Endothelial cell of umbilical vein (primary cell): Measurements from ENCODE around the gene SULT1A1. TPM values are rescaled to one million over a fixed set of nuclear protein-coding genes. Genes with fewer than 3 reads are reported as not detected.

Source experiments
- BruUV-seq: library from RNA; stranded (reverse); fragments of 400-500 nt; replicated peaks from 2 replicates; lab custom pipeline; 2021; lab: Mats Ljungman, UMichigan
- CTCF ChIA-PET: fragments of 300-600, 350-600 bp; sonication (Branson Sonifier 250); formaldehyde crosslinking; loops from one replicate; lab custom pipeline; 2021; ENCODE audit warnings: antibody characterized with exemption, inconsistent platforms; lab: Charles Lee
- POLR2A ChIA-PET: fragments of 300-600, 350-600 bp; sonication (Branson Sonifier 250); formaldehyde crosslinking; loops from one replicate; lab custom pipeline; 2021; ENCODE audit warnings: antibody characterized with exemption, inconsistent platforms; lab: Charles Lee
- DNase-seq: peaks from one replicate; pipeline ENCODE4 v3.0.0-alpha.2; 2011; ENCODE audit warnings: low read depth, low spot score
- FAIRE-seq: peaks from 2 replicates; lab custom pipeline; 2011; peaks lifted over from hg19 to GRCh38; lab: Jason Lieb, UNC
- H2AFZ ChIP-seq: 2 replicates; pipeline ENCODE4 v1.6.0; 2012; ENCODE audit warnings: low read depth, low read length, control low read depth, inconsistent platforms
- H3K27ac ChIP-seq: 2 replicates; pipeline ENCODE4 v1.5.1; 2011; ENCODE audit warnings: low read depth, mild to moderate bottlenecking, control low read depth, low read length, moderate library complexity; ENCODE audit not compliant: insufficient read depth
- H3K27me3 ChIP-seq, 2 experiments: 2 replicates each; pipeline versions ENCODE4 v1.6.0 to v1.6.1; 2011; ENCODE audit warnings: low read length in 2 of 2, mixed read lengths in 1 of 2; ENCODE audit not compliant: control insufficient read depth in 2 of 2, insufficient read depth in 2 of 2
- H3K36me3 ChIP-seq, 2 experiments: 2 replicates in 1 of 2; 3 replicates in 1 of 2; pipeline ENCODE4 v1.5.1; 2011; ENCODE audit warnings: low read length in 2 of 2, mild to moderate bottlenecking in 1 of 2, moderate library complexity in 1 of 2; ENCODE audit not compliant: control insufficient read depth in 2 of 2, insufficient read depth in 2 of 2; ENCODE audit errors: extremely low read depth in 1 of 2
- H3K4me1 ChIP-seq: 3 replicates; pipeline ENCODE4 v1.5.1; 2011; ENCODE audit warnings: mild to moderate bottlenecking, low read length; ENCODE audit not compliant: control insufficient read depth, insufficient read depth; ENCODE audit errors: extremely low read depth
- H3K4me2 ChIP-seq: 2 replicates; pipeline ENCODE4 v1.6.1; 2011; ENCODE audit warnings: low read length, control low read depth, mixed read lengths; ENCODE audit not compliant: insufficient read depth
- H3K4me3 ChIP-seq, 3 experiments: fragments of 200-600 bp in 1 of 3; sonication (generic), shearing (Covaris generic) in 1 of 3; replicated peaks in 1 of 3; 2 replicates each; pipeline ENCODE4 v1.5.1; 2011 to 2016; ENCODE audit warnings: control low read depth in 3 of 3, low read length in 3 of 3, mild to moderate bottlenecking in 2 of 3, inconsistent platforms in 1 of 3, low read depth in 1 of 3, moderate library complexity in 1 of 3; ENCODE audit not compliant: insufficient read depth in 1 of 3
- H3K79me2 ChIP-seq: 2 replicates; pipeline ENCODE4 v1.6.0; 2012; ENCODE audit warnings: low read length, inconsistent platforms; ENCODE audit not compliant: control insufficient read depth, insufficient read depth
- H3K9ac ChIP-seq: replicated peaks from 2 replicates; pipeline ENCODE3; 2011; ENCODE audit warnings: low read length, control low read depth; ENCODE audit not compliant: insufficient read depth; ENCODE audit errors: extremely low read depth
- H3K9me1 ChIP-seq: replicated peaks from 3 replicates; pipeline ENCODE4 v1.6.0; 2011; ENCODE audit warnings: mild to moderate bottlenecking, low read length; ENCODE audit not compliant: control insufficient read depth, insufficient read depth; ENCODE audit errors: extremely low read depth
- H3K9me3 ChIP-seq: replicated peaks from 2 replicates; pipeline ENCODE4 v1.5.1; 2012; ENCODE audit warnings: low read length, inconsistent platforms; ENCODE audit not compliant: control insufficient read depth, insufficient read depth
- H4K20me1 ChIP-seq: replicated peaks from 2 replicates; pipeline ENCODE3; 2011; ENCODE audit warnings: mild to moderate bottlenecking, low read length; ENCODE audit not compliant: control insufficient read depth, insufficient read depth; ENCODE audit errors: extremely low read depth
- CTCF ChIP-seq, 2 donors: IDR thresholded peaks; 1 replicate in 1 of 2; 2 replicates in 1 of 2; pipeline ENCODE4 v1.5.1; 2011; ENCODE audit warnings: low read length in 2 of 2, mild to moderate bottlenecking in 2 of 2, moderate library complexity in 2 of 2, control low read depth in 1 of 2, inconsistent platforms in 1 of 2, low read depth in 1 of 2; ENCODE audit not compliant: insufficient read depth in 1 of 2; ENCODE audit errors: extremely low read depth in 1 of 2
- EZH2 ChIP-seq: IDR thresholded peaks from 2 replicates; pipeline ENCODE4 v1.6.1; 2012; ENCODE audit warnings: borderline replicate concordance, low read depth, mild to moderate bottlenecking, moderate library complexity, low read length, inconsistent platforms; ENCODE audit not compliant: severe bottlenecking
- FOS ChIP-seq: IDR thresholded peaks from 2 replicates; pipeline ENCODE4 v1.6.1; 2011; ENCODE audit warnings: mild to moderate bottlenecking, low read length, moderate library complexity, borderline replicate concordance; ENCODE audit not compliant: insufficient read depth
- GATA2 ChIP-seq: IDR thresholded peaks from 2 replicates; pipeline ENCODE4 v1.7.0; 2011; ENCODE audit warnings: low read depth, mild to moderate bottlenecking, moderate library complexity, mixed read lengths, low read length; ENCODE audit not compliant: insufficient read length, insufficient read depth
- JUN ChIP-seq: IDR thresholded peaks from 2 replicates; pipeline ENCODE4 v1.6.1; 2011; ENCODE audit warnings: borderline replicate concordance, low read depth; ENCODE audit not compliant: insufficient read length, insufficient read depth
- MYC ChIP-seq: IDR thresholded peaks from one replicate; pipeline ENCODE4 v1.6.1; 2011; ENCODE audit warnings: mild to moderate bottlenecking, low read depth, low read length
- POLR2A ChIP-seq: IDR thresholded peaks from 2 replicates; pipeline ENCODE4 v1.6.1; 2012; ENCODE audit warnings: low read depth, mild to moderate bottlenecking, control low read depth, low read length
- dilution Hi-C: fragments of 300-500 bp; cut with MboI; formaldehyde crosslinking; loops from one replicate; pipeline ENCODE4 v1.15.0; 2019; ENCODE audit warnings: low sequenced_read_pairs; ENCODE audit not compliant: extremely low pct_ligation_motif_present
- intact Hi-C: fragments of 100-400 bp; cut with micrococcal nuclease; formaldehyde crosslinking; loops from one replicate; pipeline ENCODE4 v1.10.0; 2022
- polyA plus RNA-seq, 4 experiments: library from polyadenylated mRNA; depleted of rRNA in 3 of 4; stranded (reverse) in 3 of 4; unstranded in 1 of 4; fragments of >200 nt; gene quantifications; 2 replicates each; pipeline versions ENCODE4 v1.2.1 to v1.2.3, GENCODE V29; 2011 to 2012; ENCODE audit warnings: missing spikeins in 1 of 4
- total RNA-seq: library from RNA; stranded (reverse); gene quantifications from 2 replicates; pipeline ENCODE4 v1.2.3, GENCODE V29; 2021
- TF ChIP-seq, protein P1 (sequence below): IDR thresholded peaks from 2 replicates; pipeline ENCODE4 v1.6.1; 2011; ENCODE audit not compliant: insufficient read depth, insufficient read length

SULT1A1 gene
- total and polyA plus RNA-seq, 2 donors (not counting 3 experiments of a cell fraction or from before 2014, with no cell fraction given): 0.77 to 0.90 TPM

GRCh38 chr16:28585674-28586073 lies 24.2 kb downstream of the SULT1A1 start:
- dilution Hi-C loops: no loop called here
- TF ChIP-seq MYC (no peak), CTCF (IDR thresholded peaks at IDR 0.05; ENCODE audit: extremely low read depth in 1 of 2, insufficient read depth in 1 of 2, low read depth in 1 of 2, low read length in 2 of 2) (no peak), POLR2A (no peak)

GRCh38 chr16:28580726-28581315 lies 29.0 kb downstream of the SULT1A1 start:
- Histone ChIP-seq H3K4me1 (no peaks in the 10 kb centered on the region), H3K27me3 (no peaks in the 10 kb centered on the region), H3K9ac (no peak overlapping the region), H3K9me3 (no peaks in the 10 kb centered on the region), H3K4me3 (no peak overlapping the region), H3K36me3 (peaks cover 0 to 5% of the 10 kb centered on the region in 2 experiments), H2AFZ (no peak overlapping the region), H3K9me1 (no peaks in the 10 kb centered on the region), H3K79me2 (no peaks in the 10 kb centered on the region), H4K20me1 (no peaks in the 10 kb centered on the region), H3K27ac (no peak overlapping the region), H3K4me2 (no peak overlapping the region)
- BruUV-seq: no TSS peak
- TF ChIP-seq JUN (no peak), FOS (no peak), POLR2A (no peak), MYC (no peak), EZH2 (no peak), GATA2 (no peak)
- TF ChIP-seq, protein P1, sequence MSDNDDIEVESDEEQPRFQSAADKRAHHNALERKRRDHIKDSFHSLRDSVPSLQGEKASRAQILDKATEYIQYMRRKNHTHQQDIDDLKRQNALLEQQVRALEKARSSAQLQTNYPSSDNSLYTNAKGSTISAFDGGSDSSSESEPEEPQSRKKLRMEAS: no peak
- DNase-seq (no peak), FAIRE-seq (no peak)
- CTCF ChIA-PET: no interaction called here
- POLR2A ChIA-PET: no interaction called here
- dilution Hi-C loops (no loop called here), intact Hi-C loops (no loop called here)

More at GRCh38 chr16:28585674-28586073, 24.2 kb downstream of the SULT1A1 start:
- Histone ChIP-seq H4K20me1 (no peaks in the 10 kb centered on the region), H2AFZ (no peak overlapping the region), H3K9me1 (no peaks in the 10 kb centered on the region), H3K27ac (no peak overlapping the region), H3K9me3 (no peaks in the 10 kb centered on the region), H3K4me1 (no peaks in the 10 kb centered on the region), H3K27me3 (no peaks in the 10 kb centered on the region), H3K4me2 (no peak overlapping the region), H3K4me3 (no peak overlapping the region), H3K79me2 (no peaks in the 10 kb centered on the region), H3K9ac (no peak overlapping the region), H3K36me3 (peaks cover 0 to 14% of the 10 kb centered on the region in 2 experiments)
- CTCF ChIA-PET: no interaction called here
- POLR2A ChIA-PET: no interaction called here
- no TSS peak for BruUV-seq
- intact Hi-C loops: no loop called here
- FAIRE-seq (no peak), DNase-seq (no peak)
